SH-SY5Y (cell line): Measurements from ENCODE around the gene POSTN.

Experiments
- GATA2 ChIP-seq: IDR thresholded peaks from 2 replicates; pipeline ENCODE4 v1.6.1; 2011; ENCODE audit warnings: mild to moderate bottlenecking, low read depth, low read length
- GATA3 ChIP-seq: IDR thresholded peaks from 2 replicates; pipeline ENCODE4 v1.6.1; 2011; ENCODE audit warnings: low read depth, mild to moderate bottlenecking, low read length, moderate library complexity

- no peak for TF ChIP-seq GATA3
- no peak for TF ChIP-seq GATA2
These were observed 48.0 kb upstream of the POSTN start for GRCh38 chr13:37646531-37646930.
